Stimulated activated naive CD4-positive, alpha-beta T cell (primary cell): ENCODE results near the gene PPIL6.

Experiments used
- DNase-seq, 6 experiments: peaks; one replicate each; lab custom pipeline; 2025; lab: John Stamatoyannopoulos, UW

PPIL6 gene

GRCh38 chr6:109449064-109449794 lies 8.8 kb upstream of the PPIL6 start:
- DNase-seq, result no peak

- no peak for DNase-seq
Measured at GRCh38 chr6:109448615-109449014, 8.2 kb upstream of the PPIL6 start.

- DNase-seq, result no peak
Measured at GRCh38 chr6:109447878-109448555, 7.6 kb upstream of the PPIL6 start.

- no peak for DNase-seq
Measured at GRCh38 chr6:109447087-109447486, 6.7 kb upstream of the PPIL6 start.

- no peak for DNase-seq
Measured at GRCh38 chr6:109446541-109446940, 6.1 kb upstream of the PPIL6 start.

GRCh38 chr6:109446072-109446471 lies 5.6 kb upstream of the PPIL6 start:
- DNase-seq, result no peak

- DNase-seq, result no peak
Measured at GRCh38 chr6:109445382-109445781, 5.0 kb upstream of the PPIL6 start.

- no peak for DNase-seq
Measured at GRCh38 chr6:109443425-109443950, 3.1 kb upstream of the PPIL6 start.

GRCh38 chr6:109442393-109442924 lies 2.0 kb upstream of the PPIL6 start:
- no peak for DNase-seq

- DNase-seq, result peak; percentile 40 to 73 (median 48)
Measured at GRCh38 chr6:109441069-109441816, 815 bp upstream of the PPIL6 start.

- DNase-seq, result no peak
Measured at GRCh38 chr6:109436041-109436440, 4.4 kb downstream of the PPIL6 start.

GRCh38 chr6:109434456-109434855 lies 6.0 kb downstream of the PPIL6 start:
- DNase-seq, result no peak

GRCh38 chr6:109429496-109429895 lies 10.9 kb downstream of the PPIL6 start:
- no peak for DNase-seq

GRCh38 chr6:109428889-109429477 lies 11.4 kb downstream of the PPIL6 start:
- DNase-seq, result no peak

- DNase-seq, result no peak
Measured at GRCh38 chr6:109424946-109425345, 15.5 kb downstream of the PPIL6 start.

- no peak for DNase-seq
Measured at GRCh38 chr6:109421184-109421583, 19.2 kb downstream of the PPIL6 start.

- DNase-seq, result no peak
Measured at GRCh38 chr6:109420751-109421150, 19.7 kb downstream of the PPIL6 start.

- no peak for DNase-seq
Measured at GRCh38 chr6:109417646-109418045, 22.8 kb downstream of the PPIL6 start.

GRCh38 chr6:109411034-109411433 lies 29.4 kb downstream of the PPIL6 start:
- DNase-seq, result no peak

- DNase-seq, result no peak
Measured at GRCh38 chr6:109406196-109406595, 34.2 kb downstream of the PPIL6 start.

GRCh38 chr6:109397020-109397419 lies 43.4 kb downstream of the PPIL6 start:
- DNase-seq, result no peak
